GM12864 (cell line): Measurements from ENCODE around the gene PDE4B.
"Not testable (repeated sequence)": the region's sequence is repeated elsewhere in the genome, so short reads cannot be mapped to it uniquely, and the experiment has no call there.

Experiments used
- DNase-seq: peaks from one replicate; pipeline ENCODE4 v3.0.0-alpha.2; 2011; ENCODE audit warnings: low read depth
- H3K4me3 ChIP-seq: 2 replicates; pipeline ENCODE4 v1.5.1; 2011; ENCODE audit warnings: mild to moderate bottlenecking, low read depth, low read length, control low read depth
- CTCF ChIP-seq: IDR thresholded peaks from 2 replicates; pipeline ENCODE4 v1.5.1; 2011; ENCODE audit warnings: low read depth, mild to moderate bottlenecking, moderate library complexity, low read length, control low read depth, inconsistent platforms; ENCODE audit errors: missing control alignments

Gene PDE4B

GRCh38 chr1:65963156-65963888 is 170.6 kb downstream of the PDE4B start:
- no peak for DNase-seq
- H3K4me3 ChIP-seq: no peak overlapping the region
- TF ChIP-seq CTCF: no peak

- no peak for TF ChIP-seq CTCF
- no peak for DNase-seq
Observed at GRCh38 chr1:65964123-65964522, 171.4 kb downstream of the PDE4B start.

GRCh38 chr1:65965112-65965996 is 172.7 kb downstream of the PDE4B start:
- DNase-seq: no peak
- no peak overlapping the region for H3K4me3 ChIP-seq
- TF ChIP-seq CTCF: no peak

More at GRCh38 chr1:65964123-65964522, 171.4 kb downstream of the PDE4B start:
- no peak overlapping the region for H3K4me3 ChIP-seq

GRCh38 chr1:65967492-65967891 is 174.8 kb downstream of the PDE4B start:
- DNase-seq, H3K4me3 ChIP-seq: not testable (repeated sequence)

GRCh38 chr1:65971547-65971946 is 178.9 kb downstream of the PDE4B start:
- no peak for TF ChIP-seq CTCF
- DNase-seq: no peak
- no peak overlapping the region for H3K4me3 ChIP-seq

- no peak for DNase-seq
- no peak for TF ChIP-seq CTCF
- no peak overlapping the region for H3K4me3 ChIP-seq
Observed at GRCh38 chr1:65975708-65976107, 183.0 kb downstream of the PDE4B start.
